HG02610 (cell line): ENCODE data around the gene PGRMC2.

Experiments used
- ATAC-seq: cut with Tn5 transposase; IDR thresholded peaks from one replicate; pipeline ENCODE4 v1.9.1; 2021; ENCODE audit warnings: mild to moderate bottlenecking, moderate library complexity; ENCODE audit not compliant: unreplicated experiment

The PGRMC2 gene

GRCh38 chr4:128287141-128287870 lies at the start of gene PGRMC2:
PGRMC2 (minus strand) TSS chr4:128287813; CDS start chr4:128287790, 23 bp downstream.
- no peak for ATAC-seq

GRCh38 chr4:128335541-128335940 lies 47.9 kb upstream of the PGRMC2 start:
- ATAC-seq: no peak

- no peak for ATAC-seq
Observed at GRCh38 chr4:128334256-128334655, 46.6 kb upstream of the PGRMC2 start.

GRCh38 chr4:128333309-128334018 lies 45.9 kb upstream of the PGRMC2 start:
- no peak for ATAC-seq

GRCh38 chr4:128332081-128332480 lies 44.5 kb upstream of the PGRMC2 start:
- no peak for ATAC-seq

- ATAC-seq: no peak
Observed at GRCh38 chr4:128329638-128330037, 42.0 kb upstream of the PGRMC2 start.

- ATAC-seq: no peak
Observed at GRCh38 chr4:128328106-128328505, 40.5 kb upstream of the PGRMC2 start.

GRCh38 chr4:128323401-128323800 lies 35.8 kb upstream of the PGRMC2 start:
- no peak for ATAC-seq

GRCh38 chr4:128322986-128323385 lies 35.4 kb upstream of the PGRMC2 start:
- no peak for ATAC-seq

- ATAC-seq: no peak
Observed at GRCh38 chr4:128322311-128322710, 34.7 kb upstream of the PGRMC2 start.

- no peak for ATAC-seq
Observed at GRCh38 chr4:128320656-128321055, 33.0 kb upstream of the PGRMC2 start.

- no peak for ATAC-seq
Observed at GRCh38 chr4:128315756-128316520, 28.3 kb upstream of the PGRMC2 start.

GRCh38 chr4:128311659-128312403 lies 24.2 kb upstream of the PGRMC2 start:
- no peak for ATAC-seq

GRCh38 chr4:128310266-128310697 lies 22.7 kb upstream of the PGRMC2 start:
- no peak for ATAC-seq

GRCh38 chr4:128309585-128309984 lies 22.0 kb upstream of the PGRMC2 start:
- no peak for ATAC-seq

GRCh38 chr4:128308986-128309385 lies 21.4 kb upstream of the PGRMC2 start:
- ATAC-seq: no peak

GRCh38 chr4:128307123-128307571 lies 19.5 kb upstream of the PGRMC2 start:
- ATAC-seq: peak; percentile 78

GRCh38 chr4:128305942-128306341 lies 18.3 kb upstream of the PGRMC2 start:
- ATAC-seq: no peak

GRCh38 chr4:128303986-128304385 lies 16.4 kb upstream of the PGRMC2 start:
- ATAC-seq: no peak

GRCh38 chr4:128303405-128303785 lies 15.8 kb upstream of the PGRMC2 start:
- ATAC-seq: no peak

GRCh38 chr4:128301979-128302378 lies 14.4 kb upstream of the PGRMC2 start:
- no peak for ATAC-seq
